HG03103 (cell line): Measurements from ENCODE around the gene TENT5A.
A peak's percentile ranks its signal among the peaks of the same experiment; 100 is the strongest.

Experiments
- ATAC-seq: cut with Tn5 transposase; IDR thresholded peaks from one replicate; pipeline ENCODE4 v1.9.1; 2021; ENCODE audit warnings: low read depth; ENCODE audit not compliant: unreplicated experiment

TENT5A gene

GRCh38 chr6:81772741-81773140 lies 20.3 kb upstream of the TENT5A start:
- peak; percentile 98 for ATAC-seq

- no peak for ATAC-seq
These were observed 18.6 kb upstream of the TENT5A start for GRCh38 chr6:81771097-81771496.

GRCh38 chr6:81770381-81770780 lies 17.9 kb upstream of the TENT5A start:
- ATAC-seq, result no peak

- no peak for ATAC-seq
These were observed 17.3 kb upstream of the TENT5A start for GRCh38 chr6:81769824-81770223.

GRCh38 chr6:81768150-81768942 lies 15.9 kb upstream of the TENT5A start:
- ATAC-seq, result no peak

- no peak for ATAC-seq
These were observed 14.8 kb upstream of the TENT5A start for GRCh38 chr6:81767163-81767891.

GRCh38 chr6:81766482-81767069 lies 14.1 kb upstream of the TENT5A start:
- no peak for ATAC-seq

GRCh38 chr6:81764531-81764930 lies 12.1 kb upstream of the TENT5A start:
- ATAC-seq, result no peak

- no peak for ATAC-seq
These were observed 11.5 kb upstream of the TENT5A start for GRCh38 chr6:81763968-81764367.

- no peak for ATAC-seq
These were observed 10.6 kb upstream of the TENT5A start for GRCh38 chr6:81763051-81763450.

GRCh38 chr6:81762606-81763005 lies 10.1 kb upstream of the TENT5A start:
- no peak for ATAC-seq

GRCh38 chr6:81762132-81762531 lies 9.7 kb upstream of the TENT5A start:
- ATAC-seq, result no peak

GRCh38 chr6:81761197-81761596 lies 8.7 kb upstream of the TENT5A start:
- ATAC-seq, result no peak

GRCh38 chr6:81759782-81760181 lies 7.3 kb upstream of the TENT5A start:
- ATAC-seq, result no peak

GRCh38 chr6:81758221-81758620 lies 5.7 kb upstream of the TENT5A start:
- no peak for ATAC-seq

GRCh38 chr6:81756690-81757089 lies 4.2 kb upstream of the TENT5A start:
- no peak for ATAC-seq

GRCh38 chr6:81755551-81755950 lies 3.1 kb upstream of the TENT5A start:
- ATAC-seq, result no peak

GRCh38 chr6:81754906-81755305 lies 2.4 kb upstream of the TENT5A start:
- ATAC-seq, result no peak

- ATAC-seq, result peak; percentile 42
These were observed 1.5 kb upstream of the TENT5A start for GRCh38 chr6:81753711-81754577.

- ATAC-seq, result peak; percentile 31
These were observed 635 bp upstream of the TENT5A start for GRCh38 chr6:81752921-81753710.
